Kidney epithelial cell (primary cell): ENCODE measurements around the gene DYNC1I1. TPM values are rescaled to one million over a fixed set of nuclear protein-coding genes. Genes with fewer than 3 reads are reported as not detected.

Source experiments
- DNase-seq: peaks from one replicate; pipeline ENCODE4 v3.0.0-alpha.2; 2010; ENCODE audit warnings: low read depth
- H3K27me3 ChIP-seq: 2 replicates; pipeline ENCODE4 v1.6.0; 2011; ENCODE audit warnings: low read length; ENCODE audit not compliant: control insufficient read depth, insufficient read depth
- H3K36me3 ChIP-seq: 2 replicates; pipeline ENCODE4 v1.5.1; 2011; ENCODE audit warnings: low read length; ENCODE audit not compliant: control insufficient read depth, insufficient read depth
- H3K4me3 ChIP-seq: 2 replicates; pipeline ENCODE4 v1.5.1; 2011; ENCODE audit warnings: low read depth, mild to moderate bottlenecking, control low read depth, low read length
- total RNA-seq: library from RNA; depleted of rRNA; stranded (reverse); fragments of >200 nt; gene quantifications from 2 replicates; pipeline ENCODE4 v1.2.3, GENCODE V29; 2015
- TF ChIP-seq, protein P1 (sequence below): IDR thresholded peaks from 2 replicates; pipeline ENCODE4 v1.5.1; 2011; ENCODE audit warnings: mild to moderate bottlenecking, moderate library complexity, low read length, control low read depth, inconsistent platforms; ENCODE audit not compliant: insufficient read depth, poor library complexity, severe bottlenecking

Gene DYNC1I1
- total RNA-seq: 0.08 and 0.14 TPM in 2 replicates

DNA sequence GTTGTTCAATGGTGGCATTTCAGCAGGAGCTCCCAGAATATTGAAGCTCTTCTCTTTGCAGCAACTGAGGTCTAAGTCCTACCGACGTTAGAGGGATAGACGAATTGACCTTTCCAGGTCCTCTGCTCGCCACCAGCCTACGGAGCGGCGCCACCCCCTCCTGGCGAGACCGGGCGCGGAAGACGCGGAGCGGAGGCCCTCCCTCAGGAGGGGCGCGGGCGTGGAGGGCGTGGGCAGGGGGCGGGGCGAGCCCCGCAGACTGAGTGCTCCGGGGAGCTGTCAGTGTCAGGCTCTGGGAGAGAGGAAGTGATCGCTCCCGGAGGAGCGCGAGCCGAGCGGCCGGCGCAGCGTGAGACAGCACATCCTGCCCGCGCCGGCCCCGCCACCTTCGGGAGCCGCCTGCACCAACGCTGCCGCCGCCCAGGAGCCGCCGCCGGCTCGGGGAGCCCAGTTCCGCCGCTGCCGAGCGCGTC is at the start of gene DYNC1I1:
TSS of gene DYNC1I1 (plus strand) at position 257 of the 473 bp plus-strand sequence. CDS start 32,176 bp downstream, outside the sequence.
- Histone ChIP-seq H3K36me3 (no peaks in the 10 kb centered on the region), H3K27me3 (peaks cover 2% of the 10 kb centered on the region), H3K4me3 (peak within 1 kb of the TSS; percentile 51)
- DNase-seq: peak; percentile 7
- TF ChIP-seq, protein P1, sequence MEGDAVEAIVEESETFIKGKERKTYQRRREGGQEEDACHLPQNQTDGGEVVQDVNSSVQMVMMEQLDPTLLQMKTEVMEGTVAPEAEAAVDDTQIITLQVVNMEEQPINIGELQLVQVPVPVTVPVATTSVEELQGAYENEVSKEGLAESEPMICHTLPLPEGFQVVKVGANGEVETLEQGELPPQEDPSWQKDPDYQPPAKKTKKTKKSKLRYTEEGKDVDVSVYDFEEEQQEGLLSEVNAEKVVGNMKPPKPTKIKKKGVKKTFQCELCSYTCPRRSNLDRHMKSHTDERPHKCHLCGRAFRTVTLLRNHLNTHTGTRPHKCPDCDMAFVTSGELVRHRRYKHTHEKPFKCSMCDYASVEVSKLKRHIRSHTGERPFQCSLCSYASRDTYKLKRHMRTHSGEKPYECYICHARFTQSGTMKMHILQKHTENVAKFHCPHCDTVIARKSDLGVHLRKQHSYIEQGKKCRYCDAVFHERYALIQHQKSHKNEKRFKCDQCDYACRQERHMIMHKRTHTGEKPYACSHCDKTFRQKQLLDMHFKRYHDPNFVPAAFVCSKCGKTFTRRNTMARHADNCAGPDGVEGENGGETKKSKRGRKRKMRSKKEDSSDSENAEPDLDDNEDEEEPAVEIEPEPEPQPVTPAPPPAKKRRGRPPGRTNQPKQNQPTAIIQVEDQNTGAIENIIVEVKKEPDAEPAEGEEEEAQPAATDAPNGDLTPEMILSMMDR: no peak

GRCh38 chr7:95723583-95724180 is 48.7 kb upstream of the DYNC1I1 start:
- peak; percentile 16 for DNase-seq
- TF ChIP-seq, protein P1: peak; percentile 57
- Histone ChIP-seq H3K4me3 (no peak overlapping the region), H3K36me3 (no peaks in the 10 kb centered on the region), H3K27me3 (no peaks in the 10 kb centered on the region)

GRCh38 chr7:95725205-95725604 is 47.1 kb upstream of the DYNC1I1 start:
- TF ChIP-seq, protein P1: no peak
- H3K4me3 ChIP-seq: no peak overlapping the region
- H3K27me3 ChIP-seq: no peaks in the 10 kb centered on the region

GRCh38 chr7:95730493-95731280 is 41.7 kb upstream of the DYNC1I1 start:
- H3K4me3 ChIP-seq: no peak overlapping the region
- no peaks in the 10 kb centered on the region for H3K27me3 ChIP-seq
- TF ChIP-seq, protein P1: no peak
- DNase-seq: no peak
- H3K36me3 ChIP-seq: no peaks in the 10 kb centered on the region

More at GRCh38 chr7:95725205-95725604, 47.1 kb upstream of the DYNC1I1 start:
- H3K36me3 ChIP-seq: no peaks in the 10 kb centered on the region
- no peak for DNase-seq

DNA sequence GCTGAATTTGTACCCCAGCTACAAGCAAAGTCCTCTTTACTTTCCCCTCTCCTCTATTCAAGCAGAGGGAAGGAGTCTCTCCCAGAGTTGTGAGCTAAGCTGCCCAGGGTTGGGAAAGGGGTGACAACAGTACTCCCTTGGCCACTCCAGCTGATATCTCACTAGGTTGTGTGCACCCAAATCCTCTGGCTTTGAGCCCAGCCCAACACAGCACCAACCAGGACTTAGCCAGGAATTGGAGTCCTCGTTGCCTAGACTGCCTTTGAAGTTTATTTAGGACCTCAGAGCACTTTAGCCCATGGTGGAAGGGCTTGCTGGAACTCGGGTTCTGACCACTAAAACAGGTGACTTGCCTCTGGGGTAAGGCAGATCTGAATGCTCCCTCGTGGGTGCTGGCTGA is 35.7 kb upstream of the DYNC1I1 start:
- Histone ChIP-seq H3K36me3 (no peaks in the 10 kb centered on the region), H3K4me3 (no peak overlapping the region), H3K27me3 (no peaks in the 10 kb centered on the region)
- DNase-seq: no peak
- TF ChIP-seq, protein P1: no peak
